Omental fat pad (tissue), 4 donors: ENCODE data around the gene KCNQ1OT1. TPM values are rescaled to one million over a fixed set of nuclear protein-coding genes. Genes with fewer than 3 reads are reported as not detected.

Experiments
- ATAC-seq: fragments of 150-250 bp; one replicate; pipeline ENCODE4 v1.9.1; 2016; ENCODE audit warnings: mild to moderate bottlenecking, moderate library complexity; ENCODE audit not compliant: low FRiP score
- DNase-seq: peaks from one replicate; pipeline ENCODE4 v3.0.0-alpha.2; 2019; ENCODE audit warnings: low spot score
- CTCF ChIP-seq, 3 donors: fragments of 450-650 bp; IDR thresholded peaks; one replicate each; pipeline ENCODE4 v1.5.1; 2016 to 2017; ENCODE audit warnings: antibody characterized with exemption in 3 of 3, mild to moderate bottlenecking in 3 of 3, moderate library complexity in 2 of 3
- total RNA-seq, 4 donors: library from RNA; depleted of rRNA; stranded (reverse); fragments of >200 nt; gene quantifications; one replicate each; pipeline ENCODE4 v1.1.0, GENCODE V29; 2016

Gene KCNQ1OT1
- total RNA-seq, 4 donors from 2014 or later: 3.4 to 9.7 (median 6.2) TPM

DNA sequence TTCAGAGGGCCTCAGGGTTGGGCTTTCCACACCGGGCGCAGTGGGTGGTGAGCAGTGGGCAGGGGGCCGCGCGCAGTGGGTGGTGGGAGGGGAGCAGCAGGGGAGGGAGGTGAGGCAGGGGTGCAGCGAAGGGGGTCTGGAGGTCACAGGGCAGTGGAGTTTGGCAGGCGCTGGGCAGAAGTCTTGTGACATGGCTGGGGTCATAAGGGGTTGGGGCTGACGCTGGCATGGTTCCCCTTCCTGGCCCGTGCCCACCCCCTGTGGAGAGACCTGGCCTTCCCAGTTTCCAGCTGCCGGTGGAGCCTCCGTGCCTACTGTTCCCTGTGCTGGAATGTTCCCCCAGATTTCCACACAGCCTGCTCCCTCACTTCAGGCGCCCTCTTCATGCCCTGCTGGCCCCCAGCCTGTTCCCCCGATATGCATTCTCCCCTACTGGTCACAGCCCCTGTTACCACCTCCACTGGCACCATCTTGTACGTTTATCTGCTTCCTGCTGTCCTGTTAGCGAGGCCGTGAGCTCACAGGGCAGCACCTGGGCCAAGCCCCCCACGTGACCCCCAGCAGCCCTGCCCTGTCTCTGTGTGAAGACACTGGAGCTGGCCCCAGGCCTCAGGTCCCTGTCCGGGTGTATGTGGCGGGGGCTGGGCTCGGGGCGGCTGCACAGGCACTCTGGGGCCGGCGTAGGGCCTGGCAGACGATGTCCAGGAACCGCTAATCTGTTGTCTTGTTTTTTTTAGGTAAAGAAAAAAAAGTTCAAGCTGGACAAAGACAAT is 111.6 kb downstream of the KCNQ1OT1 start:
- no peak for TF ChIP-seq CTCF (IDR thresholded peaks at IDR 0.05)
- ATAC-seq (no peak), DNase-seq (peak; percentile 18)

DNA sequence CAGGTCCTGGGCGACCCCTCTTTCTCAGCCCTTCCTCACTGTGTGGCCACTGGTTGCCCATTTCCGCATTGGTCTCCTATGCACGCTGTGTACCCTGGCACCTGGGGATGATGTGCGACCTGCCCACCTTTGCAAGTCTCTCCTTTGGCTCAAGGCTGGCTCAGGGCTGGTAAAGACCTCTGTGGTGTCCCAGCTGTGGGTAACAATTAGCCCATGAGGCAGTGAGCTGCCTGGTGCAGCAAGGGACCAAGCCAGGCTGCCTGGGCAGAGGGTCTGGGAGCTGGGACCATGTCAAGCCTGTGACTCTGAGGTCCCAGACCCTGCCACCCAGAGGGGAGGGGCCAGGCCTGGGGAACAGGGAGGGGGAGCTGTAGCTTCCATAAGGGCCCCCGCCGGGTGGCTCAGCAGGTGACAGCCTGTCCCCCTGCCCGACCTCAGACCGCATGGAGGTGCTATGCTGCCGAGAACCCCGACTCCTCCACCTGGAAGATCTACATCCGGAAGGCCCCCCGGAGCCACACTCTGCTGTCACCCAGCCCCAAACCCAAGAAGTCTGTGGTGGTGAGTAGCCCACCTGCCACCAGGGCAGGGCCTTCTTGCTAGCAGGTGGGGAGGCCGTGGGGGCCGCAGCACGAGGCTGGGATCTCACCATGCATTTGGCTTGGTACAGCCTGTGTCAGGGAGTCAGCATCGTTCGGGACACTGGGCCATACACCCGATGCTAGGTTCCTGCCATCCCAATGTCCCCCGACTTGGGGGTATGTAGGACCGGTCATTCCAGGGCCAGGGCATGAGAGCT is 112.5 kb downstream of the KCNQ1OT1 start:
- no peak for TF ChIP-seq CTCF (IDR thresholded peaks at IDR 0.05)
- ATAC-seq (no peak), DNase-seq (no peak)

DNA sequence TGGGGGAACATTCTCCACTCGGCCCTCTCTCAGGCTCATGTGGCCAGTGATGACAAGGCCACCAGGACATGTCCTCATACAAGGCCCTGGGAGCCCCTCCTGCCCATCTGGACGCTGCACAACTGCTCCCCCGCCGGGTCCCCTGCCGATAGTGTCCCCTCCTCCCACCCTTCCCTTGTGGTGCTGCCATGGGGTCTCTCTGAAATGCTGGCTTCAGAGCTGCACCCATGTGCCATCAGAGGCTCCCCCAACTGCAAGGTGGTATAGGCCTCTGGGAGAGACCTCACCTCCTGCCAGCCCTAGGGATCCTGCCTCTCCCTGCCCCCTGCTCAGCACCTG is 113.0 kb downstream of the KCNQ1OT1 start:
- peak; percentile 18 for DNase-seq
- TF ChIP-seq CTCF (IDR thresholded peaks at IDR 0.05): no peak

GRCh38 chr11:2586087-2586792 is 113.6 kb downstream of the KCNQ1OT1 start:
- no peak for TF ChIP-seq CTCF (IDR thresholded peaks at IDR 0.05)
- DNase-seq: no peak
- no peak for ATAC-seq

More for the DNA sequence above, 113.0 kb downstream of the KCNQ1OT1 start:
- ATAC-seq: no peak

- no peak for DNase-seq
- TF ChIP-seq CTCF (IDR thresholded peaks at IDR 0.05): no peak
- ATAC-seq: peak; percentile 39
These were observed 114.2 kb downstream of the KCNQ1OT1 start for GRCh38 chr11:2585566-2586086.

DNA sequence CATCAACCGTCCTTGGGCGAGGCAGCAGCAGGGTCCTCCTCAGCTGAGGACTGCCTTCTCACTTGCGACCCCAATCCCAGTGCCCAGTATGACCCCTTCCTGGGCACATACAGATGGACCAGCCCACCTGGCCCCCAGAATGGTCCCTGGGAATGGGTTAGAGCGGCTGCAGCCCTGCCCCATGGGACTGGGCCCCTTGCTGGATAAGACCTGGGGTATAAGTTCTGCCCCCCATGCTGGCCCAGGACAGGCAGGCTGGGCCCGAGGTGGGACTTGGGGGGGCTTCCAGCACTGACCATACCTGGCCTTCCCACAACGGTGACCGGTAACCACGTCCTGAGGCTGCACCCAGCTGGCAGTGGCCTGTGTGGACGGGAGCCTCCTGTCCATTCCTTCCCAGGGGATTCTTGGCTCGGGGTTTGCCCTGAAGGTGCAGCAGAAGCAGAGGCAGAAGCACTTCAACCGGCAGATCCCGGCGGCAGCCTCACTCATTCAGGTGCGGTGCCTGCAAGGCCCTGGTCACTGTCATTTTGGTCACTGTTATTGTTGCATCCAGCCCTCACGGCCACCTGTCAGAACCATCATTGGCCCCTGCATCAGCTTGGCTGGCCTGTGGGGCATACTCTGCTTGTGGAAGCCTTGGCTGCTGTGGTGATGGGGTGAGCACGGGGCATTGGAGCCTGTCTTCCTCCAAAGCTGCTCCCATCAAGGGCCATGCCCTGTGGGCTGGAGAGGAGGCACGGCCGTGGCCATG is 114.8 kb downstream of the KCNQ1OT1 start:
- peak; percentile 9 for DNase-seq

More for the DNA sequence above, 114.8 kb downstream of the KCNQ1OT1 start:
- TF ChIP-seq CTCF (IDR thresholded peaks at IDR 0.05): no peak
- ATAC-seq: no peak
